ES-I3 (cell line): Measurements from ENCODE around the gene ZNF888.
"Not testable (repeated sequence)": the region's sequence is repeated elsewhere in the genome, so short reads cannot be mapped to it uniquely, and the experiment has no call there.

ENCODE experiments used
- H3K36me3 ChIP-seq: 2 replicates; pipeline ENCODE4 v1.6.1; 2013; ENCODE audit warnings: mild to moderate bottlenecking, low read length, control low read depth, moderate library complexity; ENCODE audit not compliant: insufficient read depth
- H3K4me1 ChIP-seq: 2 replicates; pipeline ENCODE4 v1.6.1; 2013; ENCODE audit warnings: mild to moderate bottlenecking, control low read depth, low read length; ENCODE audit not compliant: insufficient read depth
- H3K9ac ChIP-seq: 2 replicates; pipeline ENCODE4 v1.6.1; 2013; ENCODE audit warnings: low read depth, mild to moderate bottlenecking, low read length, moderate library complexity
- H3K9me3 ChIP-seq: 2 replicates; pipeline ENCODE4 v1.6.1; 2013; ENCODE audit warnings: mild to moderate bottlenecking, low read length, moderate library complexity; ENCODE audit not compliant: control insufficient read depth, insufficient read depth

The ZNF888 gene

GRCh38 chr19:52923778-52924593, 758 bp upstream of the ZNF888 start:
- peak overlapping the region; percentile 45; the same call in 1 of the 2 replicates for H3K9ac ChIP-seq

GRCh38 chr19:52917531-52917930, 5.7 kb downstream of the ZNF888 start:
- H3K9ac ChIP-seq = no peak overlapping the region
- no peaks in the 10 kb centered on the region for H3K4me1 ChIP-seq
- no peaks in the 10 kb centered on the region for H3K9me3 ChIP-seq
- H3K36me3 ChIP-seq = peaks cover 4% of the 10 kb centered on the region; the same call in 1 of the 2 replicates

More at GRCh38 chr19:52923778-52924593, 758 bp upstream of the ZNF888 start:
- no peaks in the 10 kb centered on the region for H3K36me3 ChIP-seq
- no peaks in the 10 kb centered on the region for H3K9me3 ChIP-seq
- peaks cover 9% of the 10 kb centered on the region; the same call in 1 of the 2 replicates for H3K4me1 ChIP-seq

- Histone ChIP-seq H3K9ac (no peak overlapping the region), H3K9me3 (peaks cover 3% of the 10 kb centered on the region; the same call in 1 of the 2 replicates), H3K4me1 (no peaks in the 10 kb centered on the region), H3K36me3 (peaks cover 7% of the 10 kb centered on the region)
These were observed 12.6 kb downstream of the ZNF888 start for GRCh38 chr19:52910648-52911047.

GRCh38 chr19:52904052-52904780, 19.0 kb downstream of the ZNF888 start:
- H3K36me3 ChIP-seq, H3K4me1 ChIP-seq, H3K9me3 ChIP-seq, H3K9ac ChIP-seq: not testable (repeated sequence)

GRCh38 chr19:52901842-52902241, 21.4 kb downstream of the ZNF888 start:
- H3K36me3 ChIP-seq = peaks cover 2% of the 10 kb centered on the region

GRCh38 chr19:52898596-52898995, 24.6 kb downstream of the ZNF888 start:
- H3K36me3 ChIP-seq, H3K4me1 ChIP-seq, H3K9me3 ChIP-seq: not testable (repeated sequence)
- peak overlapping the region; percentile 62; the same call in 1 of the 2 replicates for H3K9ac ChIP-seq

More at GRCh38 chr19:52901842-52902241, 21.4 kb downstream of the ZNF888 start:
- Histone ChIP-seq H3K9me3 (peaks cover under 1% of the 10 kb centered on the region; the same call in 1 of the 2 replicates), H3K9ac (no peak overlapping the region), H3K4me1 (peaks cover 5% of the 10 kb centered on the region; the same call in 1 of the 2 replicates)

- Histone ChIP-seq H3K36me3 (peaks cover 4% of the 10 kb centered on the region; the same call in 1 of the 2 replicates), H3K9me3 (no peaks in the 10 kb centered on the region), H3K9ac (peak overlapping the region; percentile 62), H3K4me1 (peaks cover 5% of the 10 kb centered on the region; the same call in 1 of the 2 replicates)
These were observed 25.1 kb downstream of the ZNF888 start for GRCh38 chr19:52898101-52898500.

- peak within 1 kb of the TSS; percentile 94 for H3K9ac ChIP-seq
- H3K9me3 ChIP-seq = no peaks in the 10 kb centered on the region
- peaks cover 4% of the 10 kb centered on the region; the same call in 1 of the 2 replicates for H3K36me3 ChIP-seq
- H3K4me1 ChIP-seq = peaks cover 5% of the 10 kb centered on the region; the same call in 1 of the 2 replicates
These were observed 25.9 kb downstream of the ZNF888 start, which contains the start of gene ZNF320 for GRCh38 chr19:52897138-52897935. ZNF320 (minus strand) TSS chr19:52897635; CDS start chr19:52890255, 7,380 bp downstream.

- no peaks in the 10 kb centered on the region for H3K4me1 ChIP-seq
- no peaks in the 10 kb centered on the region for H3K9me3 ChIP-seq
- H3K36me3 ChIP-seq = peaks cover 4% of the 10 kb centered on the region; the same call in 1 of the 2 replicates
- H3K9ac ChIP-seq = peak overlapping the region; percentile 94
These were observed 26.6 kb downstream of the ZNF888 start for GRCh38 chr19:52896431-52897137.

- Histone ChIP-seq H3K36me3 (peaks cover 21% of the 10 kb centered on the region), H3K4me1 (no peaks in the 10 kb centered on the region), H3K9me3 (no peaks in the 10 kb centered on the region)
These were observed 31.9 kb downstream of the ZNF888 start for GRCh38 chr19:52891336-52891735.

GRCh38 chr19:52889931-52890330, 33.3 kb downstream of the ZNF888 start:
- Histone ChIP-seq H3K9me3 (no peaks in the 10 kb centered on the region), H3K9ac (no peak overlapping the region), H3K4me1 (no peaks in the 10 kb centered on the region), H3K36me3 (peaks cover 21% of the 10 kb centered on the region)

More at GRCh38 chr19:52891336-52891735, 31.9 kb downstream of the ZNF888 start:
- no peak overlapping the region for H3K9ac ChIP-seq

- Histone ChIP-seq H3K36me3 (peaks cover 27% of the 10 kb centered on the region), H3K9ac (no peak overlapping the region), H3K9me3 (no peaks in the 10 kb centered on the region), H3K4me1 (no peaks in the 10 kb centered on the region)
These were observed 34.2 kb downstream of the ZNF888 start for GRCh38 chr19:52889076-52889475.

GRCh38 chr19:52880895-52881389, 42.3 kb downstream of the ZNF888 start:
- Histone ChIP-seq H3K36me3 (peaks cover 46% of the 10 kb centered on the region), H3K9me3 (peaks cover 15% of the 10 kb centered on the region), H3K9ac (no peak overlapping the region), H3K4me1 (no peaks in the 10 kb centered on the region)
